ENCODE measurements around the gene CDH8. TPM values are rescaled to one million over a fixed set of nuclear protein-coding genes. Genes with fewer than 3 reads are reported as not detected.

CDH8 gene
- total and polyA plus RNA-seq, 2 donors (not counting 1 experiment from before 2014, with no cell fraction given), result not detected

GRCh38 chr16:61677776-61678175, 358.5 kb downstream of the CDH8 start:
- no peak for TF ChIP-seq CTCF (IDR thresholded peaks at IDR 0.05)
- TF ChIP-seq EZH2 (IDR thresholded peaks at IDR 0.05; ENCODE audit: borderline replicate concordance, insufficient read depth, low read depth, low read length, poor library complexity, severe bottlenecking), result no peak
- H3K27ac ChIP-seq (ENCODE audit: low read length in 2 of 2), result no peak overlapping the region
- no peak overlapping the region for H3K4me2 ChIP-seq (replicated peaks; ENCODE audit: low read depth, low read length, poor library complexity, severe bottlenecking)
- Mint-ChIP-seq H3K4me3 (no peak overlapping the region), H3K9me3 (ENCODE audit: insufficient read depth) (peaks cover 10% of the 10 kb centered on the region), H3K27me3 (no peaks in the 10 kb centered on the region), H3K27ac (no peak overlapping the region), H3K4me1 (no peaks in the 10 kb centered on the region)
- no peaks in the 10 kb centered on the region for H3K4me1 ChIP-seq (ENCODE audit: control insufficient read depth in 2 of 2, insufficient read depth in 2 of 2, low read length in 2 of 2)
- H3K79me2 ChIP-seq (ENCODE audit: control insufficient read depth, insufficient read depth, low read length), result no peaks in the 10 kb centered on the region
- no peak overlapping the region for H3K4me3 ChIP-seq (ENCODE audit: control extremely low read depth in 1 of 5, extremely low read depth in 1 of 5, insufficient read depth in 1 of 5, low read depth in 2 of 5, low read length in 4 of 5)
- no peaks in the 10 kb centered on the region for H3K9me3 ChIP-seq (ENCODE audit: control extremely low read depth in 1 of 3, control insufficient read depth in 2 of 3, insufficient read depth in 1 of 3, low read length in 2 of 3)
- no peaks in the 10 kb centered on the region for H3K27me3 ChIP-seq (replicated peaks in 1 of 4; ENCODE audit: control extremely low read depth in 1 of 4, control insufficient read depth in 3 of 4, insufficient read depth in 4 of 4, low read length in 3 of 4)
- intact Hi-C loops (cut with micrococcal nuclease), result no loop called here
- 56% methylated on average over 5 of the region's 5 CpGs for WGBS (ENCODE audit: insufficient coverage)
- no peak overlapping the region for H2AFZ ChIP-seq (ENCODE audit: insufficient read depth, low read depth, low read length, poor library complexity, severe bottlenecking)
- H4K20me1 ChIP-seq (ENCODE audit: control insufficient read depth, insufficient read depth, low read length, poor library complexity, severe bottlenecking), result no peaks in the 10 kb centered on the region
- ChIA-PET CTCF (no interaction called here), POLR2A (no interaction called here)
- no peak for ATAC-seq (ENCODE audit: low read depth)
- DNase-seq, result no peak
- no peak overlapping the region for H3K9ac ChIP-seq (ENCODE audit: low read length)
- H3K36me3 ChIP-seq (replicated peaks in 1 of 2; ENCODE audit: control extremely low read depth in 1 of 2, control insufficient read depth in 1 of 2, extremely low read depth in 1 of 2, insufficient read depth in 2 of 2, low read length in 1 of 2), result no peaks in the 10 kb centered on the region

- H3K9me3 ChIP-seq (ENCODE audit: control extremely low read depth in 1 of 3, control insufficient read depth in 2 of 3, insufficient read depth in 1 of 3, low read length in 2 of 3), result no peaks in the 10 kb centered on the region
- Mint-ChIP-seq H3K4me3 (no peak overlapping the region), H3K4me1 (no peaks in the 10 kb centered on the region), H3K9me3 (ENCODE audit: insufficient read depth) (peaks cover 10% of the 10 kb centered on the region), H3K27me3 (no peaks in the 10 kb centered on the region), H3K27ac (no peak overlapping the region)
- WGBS (ENCODE audit: insufficient coverage), result no CpG with 5 or more reads among the region's 2 CpGs
- no peaks in the 10 kb centered on the region for H3K36me3 ChIP-seq (replicated peaks in 1 of 2; ENCODE audit: control extremely low read depth in 1 of 2, control insufficient read depth in 1 of 2, extremely low read depth in 1 of 2, insufficient read depth in 2 of 2, low read length in 1 of 2)
- no peak overlapping the region for H3K9ac ChIP-seq (ENCODE audit: low read length)
- H3K4me1 ChIP-seq (ENCODE audit: control insufficient read depth in 2 of 2, insufficient read depth in 2 of 2, low read length in 2 of 2), result no peaks in the 10 kb centered on the region
- intact Hi-C loops (cut with micrococcal nuclease), result no loop called here
- no peak for DNase-seq
- H3K27me3 ChIP-seq (replicated peaks in 1 of 4; ENCODE audit: control extremely low read depth in 1 of 4, control insufficient read depth in 3 of 4, insufficient read depth in 4 of 4, low read length in 3 of 4), result no peaks in the 10 kb centered on the region
- H3K27ac ChIP-seq (ENCODE audit: low read length in 2 of 2), result no peak overlapping the region
- ChIA-PET POLR2A (no interaction called here), CTCF (no interaction called here)
- no peak overlapping the region for H2AFZ ChIP-seq (ENCODE audit: insufficient read depth, low read depth, low read length, poor library complexity, severe bottlenecking)
- H3K79me2 ChIP-seq (ENCODE audit: control insufficient read depth, insufficient read depth, low read length), result no peaks in the 10 kb centered on the region
- no peak overlapping the region for H3K4me3 ChIP-seq (ENCODE audit: control extremely low read depth in 1 of 5, extremely low read depth in 1 of 5, insufficient read depth in 1 of 5, low read depth in 2 of 5, low read length in 4 of 5)
- H4K20me1 ChIP-seq (ENCODE audit: control insufficient read depth, insufficient read depth, low read length, poor library complexity, severe bottlenecking), result no peaks in the 10 kb centered on the region
- H3K4me2 ChIP-seq (replicated peaks; ENCODE audit: low read depth, low read length, poor library complexity, severe bottlenecking), result no peak overlapping the region
- no peak for TF ChIP-seq EZH2 (IDR thresholded peaks at IDR 0.05; ENCODE audit: borderline replicate concordance, insufficient read depth, low read depth, low read length, poor library complexity, severe bottlenecking)
- TF ChIP-seq CTCF (IDR thresholded peaks at IDR 0.05), result no peak
- ATAC-seq (ENCODE audit: low read depth), result no peak
Observed at GRCh38 chr16:61676740-61677139, 359.5 kb downstream of the CDH8 start.
